ENCODE results near the gene CASP2. TPM values are rescaled to one million over a fixed set of nuclear protein-coding genes. Genes with fewer than 3 reads are reported as not detected.
"Not testable (repeated sequence)": the region's sequence is repeated elsewhere in the genome, so short reads cannot be mapped to it uniquely, and the experiment has no call there.

The CASP2 gene
- total and polyA plus RNA-seq, 7 experiments from 2014 or later, result 14.4 to 97.7 (median 50.0) TPM

DNA sequence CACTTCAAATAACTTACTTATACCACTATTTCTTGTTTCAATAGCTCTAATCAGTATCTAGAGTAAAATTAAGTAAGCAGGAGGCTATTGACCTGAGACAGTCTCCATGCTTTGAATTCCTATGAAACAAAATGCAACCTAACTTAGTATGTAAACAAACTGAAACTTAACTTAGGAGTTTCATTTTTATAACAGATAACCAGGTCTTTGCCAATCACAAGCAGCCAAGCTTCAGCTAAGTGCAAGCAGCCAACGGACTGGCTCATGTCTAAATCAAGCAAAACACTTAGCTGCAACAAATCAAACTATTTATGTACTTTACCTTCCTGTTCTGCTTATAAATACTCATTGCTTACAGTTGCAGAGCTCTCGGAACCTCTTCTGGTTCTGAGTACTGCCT is 29.3 kb upstream of the CASP2 start:
- POLR2A ChIA-PET, result interaction anchor here (0.6 to 2.7 kb wide), 14 partner anchors 9 to 451 kb away, joined by 3 to 12 read pairs (median 4); partner anchors contain the start of gene CASP2
- peak; percentile 15 for ATAC-seq
- intact Hi-C loops (cut with micrococcal nuclease), result no loop called here

DNA sequence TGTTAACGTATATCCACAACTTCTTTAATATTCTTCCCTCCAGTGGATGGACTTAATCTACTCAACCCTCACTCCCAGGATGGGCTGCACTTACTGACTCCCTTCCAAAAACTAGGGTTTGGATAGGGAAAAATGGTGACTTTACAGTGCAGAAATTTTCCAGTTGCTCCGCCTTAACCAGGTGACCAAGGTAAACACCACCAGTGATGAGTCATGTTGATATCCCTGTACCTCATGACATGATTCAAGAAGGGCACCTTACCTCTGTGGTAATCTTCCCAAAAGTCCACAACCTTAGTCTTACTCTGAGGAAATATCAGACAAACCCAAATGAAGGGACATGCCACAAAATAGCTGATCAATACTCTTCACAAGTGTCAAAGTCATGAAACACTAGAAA is 28.4 kb upstream of the CASP2 start:
- Histone ChIP-seq H3K27me3 (ENCODE audit: control insufficient read depth in 2 of 2, insufficient read depth in 2 of 2, low read length in 2 of 2) (no peaks in the 10 kb centered on the region), H3K4me3 (ENCODE audit: low read length) (no peak overlapping the region), H3K4me1 (ENCODE audit: control insufficient read depth in 2 of 2, insufficient read depth in 2 of 2, low read length in 2 of 2) (peaks cover 31 to 58% of the 10 kb centered on the region in 2 donors), H3K9me3 (ENCODE audit: control insufficient read depth in 2 of 3, low read length in 3 of 3) (no peaks in the 10 kb centered on the region), H3K36me3 (ENCODE audit: control insufficient read depth in 2 of 3, insufficient read depth in 3 of 3, low read length in 3 of 3) (peaks cover 0 to 7% (median 0%) of the 10 kb centered on the region in 3 experiments), H3K27ac (ENCODE audit: low read depth, low read length) (peak overlapping the region; percentile 0)
- peaks cover 44 to 95% (median 82%) of the 10 kb centered on the region in 7 donors for H3K4me1 Mint-ChIP-seq
- intact Hi-C loops (cut with micrococcal nuclease), result no loop called here
- H3K9me3 Mint-ChIP-seq, result peaks cover 0 to 5% (median 0%) of the 10 kb centered on the region in 11 donors
- H3K36me3 Mint-ChIP-seq, result peaks cover 0 to 25% (median 11%) of the 10 kb centered on the region in 5 donors
- H3K4me3 Mint-ChIP-seq, result peak overlapping the region in 8 of 10 donors; percentile 0 to 83 (median 54)
- ATAC-seq (no peak), DNase-seq (no peak)
- POLR2A ChIA-PET, result interaction anchor here (0.9 to 8.0 kb wide), 4 partner anchors 8 to 41 kb away, joined by 3 to 129 read pairs (median 60); partner anchors contain the start of gene CASP2
- CTCF ChIA-PET, result interaction anchor here (9.1 kb wide), 1 partner anchor 19 kb away, joined by 72 read pairs; no protein-coding TSS in a partner anchor
- no peaks in the 10 kb centered on the region for H3K27me3 Mint-ChIP-seq
- peak overlapping the region; percentile 1 to 99 (median 88) for H3K27ac Mint-ChIP-seq

More for the DNA sequence above, 29.3 kb upstream of the CASP2 start:
- Mint-ChIP-seq H3K9me3 (peaks cover 0 to 11% (median 5%) of the 10 kb centered on the region in 11 donors), H3K4me1 (peaks cover 35 to 95% (median 82%) of the 10 kb centered on the region in 7 donors), H3K4me3 (peak overlapping the region; percentile 51 to 87 (median 80)), H3K27me3 (no peaks in the 10 kb centered on the region), H3K27ac (peak overlapping the region; percentile 81 to 99 (median 95)), H3K36me3 (peaks cover 0 to 21% (median 11%) of the 10 kb centered on the region in 5 donors)
- peak in 3 of 9 donors; percentile 17 to 31 (median 24) for DNase-seq
- Histone ChIP-seq H3K27ac (ENCODE audit: low read depth, low read length) (peak overlapping the region; percentile 63), H3K4me3 (ENCODE audit: low read length) (peak overlapping the region; percentile 56), H3K27me3 (ENCODE audit: control insufficient read depth in 2 of 2, insufficient read depth in 2 of 2, low read length in 2 of 2) (no peaks in the 10 kb centered on the region), H3K4me1 (ENCODE audit: control insufficient read depth in 2 of 2, insufficient read depth in 2 of 2, low read length in 2 of 2) (peaks cover 30 to 59% of the 10 kb centered on the region in 2 donors), H3K36me3 (ENCODE audit: control insufficient read depth in 2 of 3, insufficient read depth in 3 of 3, low read length in 3 of 3) (peaks cover 0 to 7% (median 0%) of the 10 kb centered on the region in 3 experiments), H3K9me3 (ENCODE audit: control insufficient read depth in 2 of 3, low read length in 3 of 3) (no peaks in the 10 kb centered on the region)
- CTCF ChIA-PET, result interaction anchor here (0.5 to 9.1 kb wide), 5 partner anchors 18 to 767 kb away, joined by 3 to 72 read pairs (median 3); no protein-coding TSS in a partner anchor

DNA sequence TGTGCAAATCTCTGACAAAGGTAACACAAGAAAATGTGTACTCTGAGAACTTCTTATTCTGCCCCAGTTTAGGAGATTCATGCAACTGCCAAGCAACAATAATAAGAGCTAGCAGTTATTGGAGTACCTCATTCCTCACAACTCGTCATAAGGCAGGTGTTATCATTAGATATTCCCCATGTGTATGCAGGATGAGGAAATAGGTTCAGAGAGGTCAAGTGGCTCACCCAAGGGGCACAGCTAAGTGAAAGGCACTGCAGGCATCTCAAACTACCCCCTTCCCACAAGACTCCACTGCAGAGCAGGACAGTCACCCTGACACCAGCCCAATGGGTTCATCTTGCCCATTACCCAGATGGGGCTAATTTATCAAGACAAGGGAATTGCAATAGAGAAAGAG is 26.2 kb upstream of the CASP2 start:
- no peak for ATAC-seq
- peaks cover 38 to 49% of the 10 kb centered on the region in 2 donors for H3K4me1 ChIP-seq (ENCODE audit: control insufficient read depth in 2 of 2, insufficient read depth in 2 of 2, low read length in 2 of 2)
- H3K27ac ChIP-seq (ENCODE audit: low read depth, low read length), result peak overlapping the region; percentile 84
- H3K9me3 ChIP-seq (ENCODE audit: control insufficient read depth in 2 of 3, low read length in 3 of 3), result no peaks in the 10 kb centered on the region
- Mint-ChIP-seq H3K4me3 (peak overlapping the region; percentile 72 to 98 (median 97)), H3K36me3 (peaks cover 8 to 32% (median 15%) of the 10 kb centered on the region in 5 donors), H3K4me1 (peaks cover 47 to 91% (median 75%) of the 10 kb centered on the region in 7 donors), H3K27me3 (no peaks in the 10 kb centered on the region), H3K9me3 (peaks cover 0 to 4% (median 0%) of the 10 kb centered on the region in 11 donors), H3K27ac (peak overlapping the region; percentile 70 to 99 (median 97))
- no peaks in the 10 kb centered on the region for H3K27me3 ChIP-seq (ENCODE audit: control insufficient read depth in 2 of 2, insufficient read depth in 2 of 2, low read length in 2 of 2)
- intact Hi-C loops (cut with micrococcal nuclease), result loop anchor here (2.0 kb wide), 1 partner anchor 17 kb away; no protein-coding TSS in a partner anchor
- H3K4me3 ChIP-seq (ENCODE audit: low read length), result no peak overlapping the region
- POLR2A ChIA-PET, result interaction anchor here (0.6 to 8.0 kb wide), 9 partner anchors 10 to 453 kb away, joined by 3 to 129 read pairs (median 10); partner anchors contain the start of gene CASP2
- H3K36me3 ChIP-seq (ENCODE audit: control insufficient read depth in 2 of 3, insufficient read depth in 3 of 3, low read length in 3 of 3), result peaks cover 0 to 9% (median 5%) of the 10 kb centered on the region in 3 experiments
- DNase-seq, result no peak
- CTCF ChIA-PET, result interaction anchor here (9.1 kb wide), 1 partner anchor 21 kb away, joined by 72 read pairs; no protein-coding TSS in a partner anchor

DNA sequence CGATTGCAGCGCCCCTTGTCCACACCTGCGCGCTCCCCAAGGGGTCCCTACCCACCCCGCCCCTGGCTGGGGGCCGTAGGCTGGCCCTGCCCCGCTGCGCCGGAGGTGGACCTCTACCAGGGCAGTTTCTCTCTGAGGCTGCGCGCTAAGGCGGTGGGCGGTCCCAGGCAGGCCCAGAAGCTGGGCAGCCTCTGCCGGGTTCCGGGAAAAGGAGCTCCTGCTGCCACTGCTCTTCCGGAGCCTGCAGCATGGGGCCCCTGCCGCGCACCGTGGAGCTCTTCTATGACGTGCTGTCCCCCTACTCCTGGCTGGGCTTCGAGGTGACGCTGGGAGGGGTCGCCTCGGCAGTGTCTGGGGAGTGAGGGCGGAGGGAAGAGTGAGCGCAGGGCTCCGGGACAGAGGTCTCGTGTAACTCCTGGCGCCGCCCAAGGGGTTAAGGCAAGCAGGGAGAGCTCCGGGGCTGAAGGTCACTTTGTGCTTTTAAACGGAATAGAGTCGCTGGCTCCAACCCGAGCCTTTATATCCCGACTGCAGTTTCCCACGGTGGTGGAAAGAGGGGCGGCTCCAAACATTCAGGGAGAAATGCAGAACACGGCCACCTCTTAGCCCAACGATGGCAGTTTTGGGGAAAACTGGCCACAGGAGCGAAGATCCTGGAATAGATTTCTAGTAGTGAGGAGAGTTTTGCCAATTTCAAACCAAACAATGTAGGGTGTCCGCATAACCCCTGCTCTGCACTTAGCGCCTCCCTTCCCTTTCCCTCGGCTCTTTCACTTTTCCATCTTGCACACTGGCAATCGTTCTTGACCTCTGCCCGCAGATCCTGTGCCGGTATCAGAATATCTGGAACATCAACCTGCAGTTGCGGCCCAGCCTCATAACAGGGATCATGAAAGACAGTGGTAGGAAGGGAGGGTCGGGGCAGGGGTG is 24.6 kb upstream of the CASP2 start, which contains the start of gene GSTK1:
Gene GSTK1 (plus strand): TSS at position 176 of the 930 bp plus-strand sequence. CDS start 73 bp downstream, at position 249.
- Mint-ChIP-seq H3K4me3 (peak within 1 kb of the TSS; percentile 93 to 99 (median 97)), H3K36me3 (peaks cover 8 to 43% (median 19%) of the 10 kb centered on the region in 5 donors), H3K27ac (peak within 1 kb of the TSS; percentile 76 to 99 (median 97)), H3K4me1 (peaks cover 39 to 88% (median 66%) of the 10 kb centered on the region in 7 donors), H3K27me3 (no peaks in the 10 kb centered on the region), H3K9me3 (peaks cover 0 to 4% (median 0%) of the 10 kb centered on the region in 11 donors)
- ChIA-PET POLR2A (interaction anchor here (0.6 to 8.0 kb wide), 21 partner anchors 12 to 467 kb away, joined by 3 to 129 read pairs (median 5); partner anchors contain the start of gene CASP2), CTCF (interaction anchor here (0.6 to 9.1 kb wide), 10 partner anchors 13 to 112 kb away, joined by 3 to 72 read pairs (median 5); partner anchors contain the start of gene CASP2)
- Histone ChIP-seq H3K27ac (ENCODE audit: low read depth, low read length) (peak within 1 kb of the TSS; percentile 84), H3K27me3 (ENCODE audit: control insufficient read depth in 2 of 2, insufficient read depth in 2 of 2, low read length in 2 of 2) (no peaks in the 10 kb centered on the region), H3K9me3 (ENCODE audit: control insufficient read depth in 2 of 3, low read length in 3 of 3) (no peaks in the 10 kb centered on the region), H3K36me3 (ENCODE audit: control insufficient read depth in 2 of 3, insufficient read depth in 3 of 3, low read length in 3 of 3) (peaks cover 0 to 25% (median 13%) of the 10 kb centered on the region in 3 experiments), H3K4me3 (ENCODE audit: low read length) (peak within 1 kb of the TSS; percentile 90), H3K4me1 (ENCODE audit: control insufficient read depth in 2 of 2, insufficient read depth in 2 of 2, low read length in 2 of 2) (peaks cover 34 to 40% of the 10 kb centered on the region in 2 donors)
- intact Hi-C loops (cut with micrococcal nuclease), result loop anchor here (1.0 to 2.0 kb wide), 6 partner anchors 9 to 117 kb away; partner anchors contain the start of gene CASP2 (in 2 of the 2)
- ATAC-seq, result peak; percentile 97
- DNase-seq, result peak; percentile 62 to 86 (median 74)

DNA sequence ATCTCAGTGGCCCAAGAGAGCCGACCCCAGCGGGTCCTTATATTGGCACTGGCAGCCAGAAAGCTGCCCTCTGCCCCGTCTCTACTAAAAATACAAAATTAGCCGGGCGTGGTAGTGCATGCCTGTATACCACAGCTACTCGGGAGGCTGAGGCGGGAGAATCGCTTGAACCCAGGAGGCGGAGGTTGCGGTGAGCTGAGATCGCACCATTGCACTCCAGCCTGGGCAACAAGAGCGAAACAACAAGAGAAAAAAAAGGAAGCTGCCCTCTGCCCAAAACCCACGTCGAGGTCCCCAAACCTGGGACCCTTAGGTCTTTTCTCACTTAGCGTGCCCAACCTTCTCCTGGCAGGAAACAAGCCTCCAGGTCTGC is 24.0 kb upstream of the CASP2 start:
- Mint-ChIP-seq H3K4me1 (peaks cover 33 to 88% (median 64%) of the 10 kb centered on the region in 7 donors), H3K27ac (peak overlapping the region; percentile 76 to 99 (median 97)), H3K36me3 (peaks cover 13 to 48% (median 22%) of the 10 kb centered on the region in 5 donors), H3K4me3 (peak overlapping the region; percentile 93 to 99 (median 97))
- CTCF ChIA-PET, result interaction anchor here (0.7 to 9.1 kb wide), 8 partner anchors 12 to 112 kb away, joined by 3 to 72 read pairs (median 5); partner anchors contain the start of gene CASP2
- POLR2A ChIA-PET, result interaction anchor here (0.6 to 8.0 kb wide), 9 partner anchors 13 to 155 kb away, joined by 4 to 129 read pairs (median 9); partner anchors contain the start of gene CASP2
- H3K9me3 ChIP-seq (ENCODE audit: control insufficient read depth in 2 of 3, low read length in 3 of 3); ATAC-seq; DNase-seq; H3K27me3 Mint-ChIP-seq; H3K9me3 Mint-ChIP-seq; H3K27me3 ChIP-seq (ENCODE audit: control insufficient read depth in 2 of 2, insufficient read depth in 2 of 2, low read length in 2 of 2): not testable (repeated sequence)
- H3K36me3 ChIP-seq (ENCODE audit: control insufficient read depth in 2 of 3, insufficient read depth in 3 of 3, low read length in 3 of 3), result peaks cover 0 to 32% (median 13%) of the 10 kb centered on the region in 3 experiments
- H3K4me3 ChIP-seq (ENCODE audit: low read length), result peak overlapping the region; percentile 90
- peak overlapping the region; percentile 84 for H3K27ac ChIP-seq (ENCODE audit: low read depth, low read length)
- intact Hi-C loops (cut with micrococcal nuclease), result loop anchor here in 1 of 2 donors (1.0 kb wide), 1 partner anchor 8 kb away; no protein-coding TSS in a partner anchor
- peaks cover 27 to 34% of the 10 kb centered on the region in 2 donors for H3K4me1 ChIP-seq (ENCODE audit: control insufficient read depth in 2 of 2, insufficient read depth in 2 of 2, low read length in 2 of 2)

Measured in naive thymus-derived CD4-positive, alpha-beta T cell (primary cell).